GM12892 (cell line): ENCODE data around the gene TANGO2.

Experiments used
- POLR2A ChIP-seq: IDR thresholded peaks from 2 replicates; pipeline ENCODE4 v1.6.1; 2011; ENCODE audit warnings: low read depth, low read length, control low read depth
- TAF1 ChIP-seq: IDR thresholded peaks from 2 replicates; pipeline ENCODE4 v1.6.1; 2011; ENCODE audit warnings: low read depth, mild to moderate bottlenecking, control low read depth, low read length, borderline replicate concordance

DNA sequence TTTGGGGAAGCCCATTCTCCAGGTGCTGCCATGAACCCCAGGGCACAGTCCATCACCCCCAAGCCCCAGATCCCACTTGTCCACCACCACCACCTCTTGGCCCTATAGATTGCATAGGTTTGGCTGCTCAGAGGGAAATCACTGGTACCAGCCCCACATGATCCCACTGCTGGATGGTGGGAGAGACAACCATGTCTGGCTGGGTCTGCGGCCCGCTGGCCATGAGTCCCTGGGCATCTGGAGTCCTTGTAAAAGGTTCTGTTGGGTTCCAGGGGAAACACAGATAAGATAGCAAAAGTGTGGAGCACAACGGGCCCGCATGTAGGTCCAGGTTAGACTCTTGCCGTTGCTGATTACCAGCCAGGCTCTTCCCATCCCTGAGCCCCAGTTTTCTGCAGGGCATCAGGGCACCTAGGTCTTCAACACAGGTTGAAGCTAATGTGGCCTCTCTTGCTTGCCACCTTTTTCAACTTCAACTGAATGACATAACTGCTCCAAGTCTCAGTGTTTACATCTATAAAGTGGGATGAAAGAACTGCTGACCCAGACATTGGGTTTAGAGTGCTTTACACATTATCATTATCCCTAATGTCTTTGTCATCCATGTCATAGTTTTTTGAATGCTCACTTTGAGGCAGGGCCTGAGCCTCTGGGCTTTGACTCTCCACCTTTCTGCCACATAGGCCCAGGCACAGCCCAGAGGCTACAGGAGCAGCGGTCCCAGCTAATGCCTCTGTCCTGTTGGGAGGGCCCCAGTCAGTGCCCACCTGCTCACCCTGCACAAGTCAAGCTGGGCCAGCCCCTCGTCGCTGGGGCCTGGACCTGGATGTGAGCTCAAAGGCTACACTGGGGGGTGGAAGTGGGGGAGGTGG lies 1.0 kb upstream of the TANGO2 start:
- TF ChIP-seq POLR2A = no peak
- no peak for TF ChIP-seq TAF1
